Measurements from ENCODE around the gene HOXD4. TPM values are rescaled to one million over a fixed set of nuclear protein-coding genes. Genes with fewer than 3 reads are reported as not detected.

The HOXD4 gene
- total RNA-seq, 1 donor from 2014 or later = not detected

DNA sequence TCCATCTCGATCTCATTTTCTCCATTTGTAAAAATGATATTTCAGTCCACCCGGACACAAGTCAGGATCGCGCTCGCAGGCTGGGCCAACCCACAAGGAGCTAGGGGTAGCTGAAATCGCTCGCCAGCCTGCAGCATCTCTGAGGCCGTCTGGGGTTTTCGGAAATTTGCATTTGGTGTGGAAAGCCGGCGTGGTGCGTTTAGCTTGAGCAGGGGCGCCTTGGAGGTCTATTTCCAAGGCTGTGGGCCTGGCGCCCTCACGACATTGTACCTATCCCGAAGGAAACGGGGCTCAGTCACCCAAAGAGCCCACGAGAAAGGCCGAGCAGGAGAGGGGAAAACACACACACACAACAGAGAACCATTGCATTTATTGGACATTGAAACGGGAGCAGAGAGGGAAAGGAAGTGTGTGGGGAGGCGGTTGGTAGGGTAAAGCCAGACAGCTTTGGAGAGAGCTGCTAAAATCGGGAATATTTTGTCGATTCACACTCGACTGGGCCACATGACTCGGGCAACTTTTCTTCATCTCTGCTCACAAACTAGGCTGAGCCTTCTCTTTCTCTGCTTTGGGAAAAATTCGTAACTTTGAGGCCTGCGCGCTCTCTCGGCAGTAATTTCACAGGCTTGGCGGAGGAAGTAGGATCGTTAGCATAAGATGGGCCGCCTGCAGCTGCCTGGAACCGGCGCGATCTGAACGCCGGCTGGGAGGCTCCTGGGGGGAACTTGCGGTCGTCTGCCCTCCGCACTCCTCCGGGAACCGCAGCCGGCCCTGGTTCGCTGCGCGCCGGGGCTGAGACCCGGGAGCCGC, 23.0 kb upstream of the HOXD4 start:
- H3K27ac Mint-ChIP-seq (ENCODE audit: unreplicated experiment) = peak overlapping the region; percentile 44
- H3K27me3 Mint-ChIP-seq (ENCODE audit: unreplicated experiment) = peaks cover 58% of the 10 kb centered on the region
- TF ChIP-seq CTCF (IDR thresholded peaks at IDR 0.05; ENCODE audit: partially characterized antibody, unreplicated experiment) = no peak
- H3K4me3 Mint-ChIP-seq (ENCODE audit: unreplicated experiment) = peak overlapping the region; percentile 81
- no peak for DNase-seq
- H3K36me3 Mint-ChIP-seq (ENCODE audit: unreplicated experiment) = no peaks in the 10 kb centered on the region
- H3K4me1 Mint-ChIP-seq (ENCODE audit: low read depth, unreplicated experiment) = peaks cover 10% of the 10 kb centered on the region
- peaks cover 29% of the 10 kb centered on the region for H3K9me3 Mint-ChIP-seq (ENCODE audit: unreplicated experiment)

DNA sequence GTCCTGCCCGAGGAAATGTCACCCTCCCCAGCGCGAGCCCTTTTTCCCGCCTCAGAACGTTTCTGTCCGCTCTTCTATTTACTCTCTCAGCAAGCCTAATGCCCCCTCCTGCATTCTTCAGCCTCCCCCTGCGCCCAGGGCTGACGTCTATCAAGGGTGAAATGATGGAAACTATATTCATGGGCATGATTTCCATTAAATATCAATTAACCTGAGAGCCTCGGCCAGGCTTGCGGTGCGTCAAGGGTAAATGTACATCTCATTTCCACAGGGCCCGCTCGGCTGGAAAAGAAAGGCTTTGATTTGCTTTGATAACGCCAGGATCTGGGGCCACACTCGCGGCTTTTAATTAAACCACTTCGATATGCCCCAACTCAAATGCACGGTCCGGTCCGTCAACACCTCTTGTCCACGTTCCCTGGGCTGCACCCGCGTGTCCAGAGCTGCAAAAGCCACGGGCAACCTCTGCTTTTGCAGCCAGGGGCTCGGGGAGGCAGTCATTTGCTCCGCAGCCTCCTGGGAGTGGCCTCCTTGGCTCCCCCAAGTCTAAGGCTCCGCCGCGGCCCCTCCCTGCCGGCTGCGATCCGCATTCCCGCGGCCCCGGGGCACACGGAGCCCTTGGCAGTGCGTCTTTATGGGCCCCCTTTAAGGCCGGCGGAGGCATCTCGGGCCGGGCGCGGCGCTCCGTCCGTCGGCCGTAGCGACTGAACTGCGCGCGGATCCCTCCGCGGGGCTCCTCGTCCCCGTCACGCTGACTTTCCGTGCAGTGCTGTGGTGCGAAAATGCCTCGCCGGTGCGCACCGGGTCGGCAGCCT, 22.2 kb upstream of the HOXD4 start, which contains the start of gene HOXD8:
Gene HOXD8, plus strand, starts transcription at position 724 of the 815 bp plus-strand sequence. CDS start 662 bp downstream, outside the sequence.
- TF ChIP-seq CTCF (IDR thresholded peaks at IDR 0.05; ENCODE audit: partially characterized antibody, unreplicated experiment) = no peak
- peaks cover 58% of the 10 kb centered on the region for H3K27me3 Mint-ChIP-seq (ENCODE audit: unreplicated experiment)
- peaks cover 29% of the 10 kb centered on the region for H3K9me3 Mint-ChIP-seq (ENCODE audit: unreplicated experiment)
- H3K27ac Mint-ChIP-seq (ENCODE audit: unreplicated experiment) = peak within 1 kb of the TSS; percentile 44
- DNase-seq = peak; percentile 75
- peaks cover 7% of the 10 kb centered on the region for H3K4me1 Mint-ChIP-seq (ENCODE audit: low read depth, unreplicated experiment)
- H3K36me3 Mint-ChIP-seq (ENCODE audit: unreplicated experiment) = no peaks in the 10 kb centered on the region
- H3K4me3 Mint-ChIP-seq (ENCODE audit: unreplicated experiment) = peak within 1 kb of the TSS; percentile 81

DNA sequence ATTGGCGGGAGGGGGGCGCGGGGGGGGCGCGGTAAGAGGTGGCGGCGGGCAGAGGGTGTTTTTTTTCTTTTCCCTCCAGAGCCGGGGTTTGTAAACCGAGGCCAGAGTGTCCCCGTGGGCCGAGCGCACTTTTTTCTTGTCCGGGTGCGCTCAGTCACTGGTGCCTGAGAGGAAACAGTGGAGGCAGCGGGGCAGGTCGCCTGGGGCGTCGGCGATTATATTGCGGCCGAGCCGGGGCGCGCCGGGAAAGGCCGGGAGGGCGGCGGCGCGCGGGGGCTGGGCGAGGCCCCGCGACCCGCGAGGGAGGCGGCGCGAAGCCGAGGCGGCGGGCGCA, 21.6 kb upstream of the HOXD4 start:
- H3K4me3 Mint-ChIP-seq (ENCODE audit: unreplicated experiment) = peak overlapping the region; percentile 64
- peaks cover 58% of the 10 kb centered on the region for H3K27me3 Mint-ChIP-seq (ENCODE audit: unreplicated experiment)
- peaks cover 7% of the 10 kb centered on the region for H3K4me1 Mint-ChIP-seq (ENCODE audit: low read depth, unreplicated experiment)
- no peak overlapping the region for H3K27ac Mint-ChIP-seq (ENCODE audit: unreplicated experiment)
- no peak for TF ChIP-seq CTCF (IDR thresholded peaks at IDR 0.05; ENCODE audit: partially characterized antibody, unreplicated experiment)
- DNase-seq = no peak
- no peaks in the 10 kb centered on the region for H3K36me3 Mint-ChIP-seq (ENCODE audit: unreplicated experiment)
- peaks cover 29% of the 10 kb centered on the region for H3K9me3 Mint-ChIP-seq (ENCODE audit: unreplicated experiment)

DNA sequence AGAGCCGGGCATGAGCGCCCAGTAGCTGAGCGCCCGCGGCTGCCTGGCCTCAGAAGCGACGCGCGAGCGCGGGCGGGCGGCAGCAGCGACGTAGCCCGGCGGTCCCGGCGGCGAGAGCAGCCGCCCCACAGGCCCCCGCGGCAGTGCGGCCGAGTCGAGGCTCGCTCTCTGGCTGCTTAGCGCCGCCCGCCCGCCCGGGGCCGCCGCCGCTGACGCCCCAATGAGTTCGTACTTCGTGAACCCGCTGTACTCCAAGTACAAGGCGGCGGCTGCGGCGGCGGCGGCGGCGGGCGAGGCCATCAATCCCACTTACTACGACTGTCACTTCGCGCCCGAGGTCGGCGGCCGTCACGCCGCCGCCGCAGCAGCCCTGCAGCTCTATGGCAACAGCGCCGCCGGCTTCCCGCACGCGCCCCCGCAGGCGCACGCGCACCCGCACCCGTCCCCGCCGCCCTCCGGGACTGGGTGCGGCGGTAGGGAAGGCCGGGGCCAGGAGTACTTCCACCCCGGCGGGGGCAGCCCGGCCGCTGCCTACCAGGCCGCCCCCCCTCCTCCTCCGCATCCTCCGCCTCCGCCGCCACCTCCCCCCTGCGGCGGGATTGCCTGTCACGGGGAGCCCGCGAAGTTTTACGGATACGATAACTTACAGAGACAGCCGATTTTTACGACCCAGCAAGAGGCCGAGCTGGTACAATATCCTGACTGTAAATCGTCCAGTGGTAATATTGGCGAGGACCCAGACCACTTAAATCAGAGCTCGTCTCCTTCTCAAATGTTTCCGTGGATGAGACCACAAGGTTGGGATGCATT, 21.0 kb upstream of the HOXD4 start:
- Mint-ChIP-seq H3K4me1 (ENCODE audit: low read depth, unreplicated experiment) (peaks cover 7% of the 10 kb centered on the region), H3K9me3 (ENCODE audit: unreplicated experiment) (peaks cover 27% of the 10 kb centered on the region), H3K36me3 (ENCODE audit: unreplicated experiment) (no peaks in the 10 kb centered on the region), H3K27me3 (ENCODE audit: unreplicated experiment) (peaks cover 57% of the 10 kb centered on the region), H3K4me3 (ENCODE audit: unreplicated experiment) (peak overlapping the region; percentile 82), H3K27ac (ENCODE audit: unreplicated experiment) (no peak overlapping the region)
- peak; percentile 71 for DNase-seq
- no peak for TF ChIP-seq CTCF (IDR thresholded peaks at IDR 0.05; ENCODE audit: partially characterized antibody, unreplicated experiment)

Data from glutamatergic neuron (in vitro differentiated cells).